HEK293 (cell line): Measurements from ENCODE around the gene ZNF423.

ENCODE experiments used
- CTCF ChIA-PET: fragments of 350-600 bp; formaldehyde crosslinking; extraction: SDS; loops from one replicate; lab custom pipeline; 2021; ENCODE audit warnings: antibody characterized with exemption; lab: Yijun Ruan, JAX
- POLR2A ChIA-PET: fragments of 300-600 bp; formaldehyde crosslinking; extraction: SDS; loops from one replicate; lab custom pipeline; 2020; ENCODE audit warnings: antibody characterized with exemption, inconsistent platforms; lab: Yijun Ruan, JAX
- H3K27ac ChIP-seq: fragments of 200-500 bp; sonication (Bioruptor generic); 2 replicates; pipeline ENCODE4 v1.5.1; 2014; ENCODE audit warnings: low read depth, low read length, control low read depth, inconsistent platforms; ENCODE audit errors: extremely low read depth
- H3K36me3 ChIP-seq, 2 experiments: fragments of 200-500 bp in 1 of 2; sonication (Bioruptor generic) in 1 of 2; 1 replicate in 1 of 2; 2 replicates in 1 of 2; pipeline ENCODE4 v1.5.1; 2014 to 2017; ENCODE audit warnings: inconsistent platforms in 2 of 2, low read length in 2 of 2; ENCODE audit not compliant: control insufficient read depth in 2 of 2, insufficient read depth in 1 of 2
- H3K4me1 ChIP-seq: fragments of 200-500 bp; sonication (Bioruptor generic); 2 replicates; pipeline ENCODE4 v1.5.1; 2014; ENCODE audit warnings: mild to moderate bottlenecking, low read length, inconsistent platforms; ENCODE audit not compliant: control insufficient read depth, insufficient read depth
- H3K4me3 ChIP-seq: 2 replicates; pipeline ENCODE4 v1.5.1; 2011; ENCODE audit warnings: low read depth, mild to moderate bottlenecking, control low read depth, low read length, moderate library complexity
- H3K9me3 ChIP-seq: fragments of 200-500 bp; sonication (Bioruptor generic); 2 replicates; pipeline ENCODE4 v1.5.1; 2014; ENCODE audit warnings: low read depth, low read length, inconsistent platforms; ENCODE audit not compliant: control insufficient read depth, insufficient read depth
- GFI1B ChIP-seq: fragments of 450-650 bp; formaldehyde crosslinking; IDR thresholded peaks from 2 replicates; pipeline ENCODE4 v1.5.1; 2016; ENCODE audit warnings: missing biosample characterization, missing genetic modification characterization
- GLIS1 ChIP-seq: fragments of 450-650 bp; formaldehyde crosslinking; IDR thresholded peaks from 2 replicates; pipeline ENCODE4 v1.5.1; 2016; ENCODE audit warnings: missing biosample characterization, missing genetic modification characterization
- KLF10 ChIP-seq: fragments of 450-650 bp; IDR thresholded peaks from 2 replicates; pipeline ENCODE4 v1.5.1; 2018; ENCODE audit warnings: missing biosample characterization, mild to moderate bottlenecking, missing genetic modification characterization
- MEIS1 ChIP-seq: sonication (generic); formaldehyde crosslinking; IDR thresholded peaks from 2 replicates; pipeline ENCODE4 v1.8.1; 2022; ENCODE audit warnings: missing genetic modification reagents, mild to moderate bottlenecking, borderline replicate concordance
- SP3 ChIP-seq: fragments of 450-650 bp; formaldehyde crosslinking; IDR thresholded peaks from 2 replicates; pipeline ENCODE4 v1.5.1; 2016; ENCODE audit warnings: missing biosample characterization, missing genetic modification characterization
- TCF7L2 ChIP-seq: IDR thresholded peaks from 2 replicates; pipeline ENCODE4 v1.6.1; 2011; ENCODE audit warnings: low read depth, mild to moderate bottlenecking, inconsistent platforms, low read length, moderate library complexity, borderline replicate concordance
- TRIM28 ChIP-seq: IDR thresholded peaks from 2 replicates; pipeline ENCODE4 v1.6.1; 2011; ENCODE audit warnings: low read length, control low read depth, borderline replicate concordance
- ZFHX2 ChIP-seq: fragments of 450-650 bp; formaldehyde crosslinking; conservative IDR thresholded peaks from 2 replicates; pipeline ENCODE4 v1.5.1; 2016; ENCODE audit warnings: missing biosample characterization, missing genetic modification characterization
- ZFP69B ChIP-seq: fragments of 450-650 bp; formaldehyde crosslinking; IDR thresholded peaks from 2 replicates; pipeline ENCODE4 v1.5.1; 2016; ENCODE audit warnings: missing biosample characterization, missing genetic modification characterization
- ZNF138 ChIP-seq: fragments of 450-650 bp; formaldehyde crosslinking; IDR thresholded peaks from 2 replicates; pipeline ENCODE4 v1.5.1; 2016; ENCODE audit warnings: missing biosample characterization, missing genetic modification characterization, borderline replicate concordance
- ZNF146 ChIP-seq: fragments of 450-650 bp; formaldehyde crosslinking; IDR thresholded peaks from 2 replicates; pipeline ENCODE4 v1.5.1; 2016; ENCODE audit warnings: missing biosample characterization, missing genetic modification characterization
- ZNF19 ChIP-seq: fragments of 450-650 bp; formaldehyde crosslinking; IDR thresholded peaks from 2 replicates; pipeline ENCODE4; 2016; ENCODE audit warnings: missing biosample characterization, missing genetic modification characterization, low read depth
- ZNF239 ChIP-seq: fragments of 450-650 bp; formaldehyde crosslinking; IDR thresholded peaks from 2 replicates; pipeline ENCODE4 v1.5.1; 2016; ENCODE audit warnings: missing biosample characterization, missing genetic modification characterization
- ZNF280C ChIP-seq: fragments of 450-650 bp; formaldehyde crosslinking; IDR thresholded peaks from 2 replicates; pipeline ENCODE4 v1.5.1; 2016; ENCODE audit warnings: missing biosample characterization, missing genetic modification characterization
- ZNF571 ChIP-seq: fragments of 450-650 bp; formaldehyde crosslinking; IDR thresholded peaks from 2 replicates; pipeline ENCODE4 v1.5.0; 2017; ENCODE audit warnings: missing biosample characterization, missing genetic modification characterization
- ZNF639 ChIP-seq: fragments of 450-650 bp; formaldehyde crosslinking; IDR thresholded peaks from 2 replicates; pipeline ENCODE4 v1.5.1; 2016; ENCODE audit warnings: missing biosample characterization, missing genetic modification characterization
- ZNF791 ChIP-seq: fragments of 450-650 bp; formaldehyde crosslinking; IDR thresholded peaks from 2 replicates; pipeline ENCODE4 v1.5.1; 2016; ENCODE audit warnings: missing biosample characterization, missing genetic modification characterization
- ZSCAN16 ChIP-seq: fragments of 450-650 bp; formaldehyde crosslinking; IDR thresholded peaks from 2 replicates; pipeline ENCODE4 v1.5.1; 2016; ENCODE audit warnings: missing biosample characterization, missing genetic modification characterization
- ZSCAN5A ChIP-seq: fragments of 450-650 bp; formaldehyde crosslinking; IDR thresholded peaks from 2 replicates; pipeline ENCODE4 v1.5.1; 2016; ENCODE audit warnings: missing biosample characterization, missing genetic modification characterization

The ZNF423 gene

GRCh38 chr16:49631187-49632041, 224.5 kb downstream of the ZNF423 start:
- Histone ChIP-seq H3K27ac (no peak overlapping the region), H3K4me3 (no peak overlapping the region), H3K4me1 (no peaks in the 10 kb centered on the region), H3K36me3 (peaks cover 0 to 5% of the 10 kb centered on the region in 2 experiments; a peak in 1 of 3 replicates), H3K9me3 (no peaks in the 10 kb centered on the region)
- ChIA-PET POLR2A (no interaction called here), CTCF (interaction anchor here (0.6 kb wide), 2 partner anchors 1584 to 1759 kb away, joined by 3 read pairs; no protein-coding TSS in a partner anchor)
- TF ChIP-seq ZNF146: no peak
- TF ChIP-seq GLIS1: peak; percentile 46; the same call in 1 of the 2 replicates
- 0 out of 2 replicates have a peak, but pooled peaks have one; percentile 6 for TF ChIP-seq ZFHX2 (tag by site-specific recombination)
- TF ChIP-seq TCF7L2: no peak

GRCh38 chr16:49630783-49631182, 225.1 kb downstream of the ZNF423 start:
- no peaks in the 10 kb centered on the region for H3K4me1 ChIP-seq
- no peaks in the 10 kb centered on the region for H3K9me3 ChIP-seq
- ChIA-PET POLR2A (no interaction called here), CTCF (interaction anchor here (0.6 kb wide), 1 partner anchor 1759 kb away, joined by 3 read pairs; no protein-coding TSS in a partner anchor)
- TF ChIP-seq ZNF239 (tag by site-specific recombination): no peak
- no peak for TF ChIP-seq ZSCAN16 (tag by site-specific recombination)
- no peak for TF ChIP-seq ZSCAN5A (tag by site-specific recombination)
- no peak for TF ChIP-seq ZNF19
- TF ChIP-seq SP3: no peak
- TF ChIP-seq TRIM28: no peak
- no peak for TF ChIP-seq KLF10 (tag by site-specific recombination)
- no peak for TF ChIP-seq MEIS1 (CRISPR knock-in tag)
- no peak for TF ChIP-seq ZNF138 (tag by site-specific recombination)
- no peak for TF ChIP-seq ZFP69B
- no peak for TF ChIP-seq ZNF280C (tag by site-specific recombination)
- no peak for TF ChIP-seq ZNF791 (tag by site-specific recombination)
- no peak for TF ChIP-seq ZNF571 (tag by site-specific recombination)
- no peak for TF ChIP-seq ZNF639 (tag by site-specific recombination)
- no peak for TF ChIP-seq GFI1B (tag by site-specific recombination)
- H3K27ac ChIP-seq: no peak overlapping the region
- no peak overlapping the region for H3K4me3 ChIP-seq
- no peaks in the 10 kb centered on the region for H3K36me3 ChIP-seq
